HepG2 (cell line): ENCODE measurements around the gene TIGD6. TPM values are rescaled to one million over a fixed set of nuclear protein-coding genes. Genes with fewer than 3 reads are reported as not detected.

Experiments
- ATAC-seq: fragments of 200-7000 bp; cut with Tn5 transposase; 3 replicates; pipeline ENCODE4 v1.9.1; 2020; ENCODE audit warnings: mild to moderate bottlenecking, moderate library complexity
- BruUV-seq: library from RNA; stranded (reverse); fragments of 400-500 nt; replicated peaks from 2 replicates; lab custom pipeline; 2021; lab: Mats Ljungman, UMichigan
- CTCF ChIA-PET: fragments of 300-600 bp; formaldehyde crosslinking; extraction: SDS; loops from one replicate; lab custom pipeline; 2021; ENCODE audit warnings: low total read pairs, inconsistent platforms, low intra/inter-chr PET ratio; lab: Yijun Ruan, JAX
- POLR2A ChIA-PET: fragments of 350-600 bp; sonication (Branson Sonifier 250); formaldehyde crosslinking; loops from one replicate; lab custom pipeline; 2020; ENCODE audit warnings: antibody characterized with exemption, inconsistent platforms; lab: Yijun Ruan, JAX
- DNase-seq: peaks from one replicate; pipeline ENCODE4 v3.0.0-alpha.2; 2015; ENCODE audit warnings: low spot score
- FAIRE-seq: peaks from 3 replicates; lab custom pipeline; 2011; peaks lifted over from hg19 to GRCh38; lab: Jason Lieb, UNC
- H2AFZ ChIP-seq: one replicate; pipeline ENCODE4 v1.6.1; 2011; ENCODE audit warnings: low read length, inconsistent platforms
- H3K27ac ChIP-seq: fragments of 300-600 bp; 3 replicates; pipeline ENCODE4 v1.8.0; 2011; ENCODE audit warnings: mixed run types, mild to moderate bottlenecking, mixed read lengths, low read length, inconsistent platforms; ENCODE audit not compliant: insufficient read depth; ENCODE audit errors: extremely low read length
- H3K27me3 ChIP-seq, 2 experiments: fragments of 200-600 bp in 1 of 2; 2 replicates in 1 of 2; 3 replicates in 1 of 2; pipeline versions ENCODE4 v1.6.0 to v1.8.0; 2011; ENCODE audit warnings: low read length in 2 of 2, mild to moderate bottlenecking in 2 of 2, moderate library complexity in 2 of 2, inconsistent platforms in 1 of 2; ENCODE audit not compliant: insufficient read depth in 2 of 2, control insufficient read depth in 1 of 2
- H3K36me3 ChIP-seq, 2 experiments: fragments of 200-600 bp in 1 of 2; replicated peaks in 1 of 2; 2 replicates in 1 of 2; 3 replicates in 1 of 2; pipeline versions ENCODE4 v1.5.1 to v1.8.0; 2011; ENCODE audit warnings: low read length in 2 of 2, inconsistent platforms in 1 of 2; ENCODE audit not compliant: insufficient read depth in 2 of 2, control insufficient read depth in 1 of 2
- H3K4me1 ChIP-seq: 2 replicates; pipeline ENCODE4 v1.5.1; 2012; ENCODE audit warnings: low read length, inconsistent platforms; ENCODE audit not compliant: insufficient read depth
- H3K4me2 ChIP-seq: 2 replicates; pipeline ENCODE4 v1.6.0; 2011; ENCODE audit warnings: low read depth, low read length, inconsistent platforms
- H3K4me3 ChIP-seq, 3 experiments: fragments of 200-600 bp in 1 of 3; sonication (generic), shearing (Covaris generic) in 1 of 3; replicated peaks in 1 of 3; 2 replicates each; pipeline ENCODE4 v1.5.1; 2011 to 2016; ENCODE audit warnings: low read length in 3 of 3, inconsistent platforms in 2 of 3, low read depth in 2 of 3, mild to moderate bottlenecking in 2 of 3, control low read depth in 1 of 3, mixed read lengths in 1 of 3; ENCODE audit not compliant: insufficient read depth in 1 of 3
- H3K79me2 ChIP-seq: one replicate; pipeline ENCODE4 v1.6.1; 2011; ENCODE audit warnings: low read length, inconsistent platforms; ENCODE audit not compliant: insufficient read depth
- H3K9ac ChIP-seq: 2 replicates; pipeline ENCODE4 v1.6.0; 2011; ENCODE audit warnings: mild to moderate bottlenecking, low read depth, low read length, inconsistent platforms; ENCODE audit not compliant: insufficient read depth
- H3K9me3 ChIP-seq: 2 replicates; pipeline ENCODE4 v1.5.1; 2012; ENCODE audit warnings: mild to moderate bottlenecking, low read length
- H4K20me1 ChIP-seq: 2 replicates; pipeline ENCODE4 v1.6.0; 2011; ENCODE audit warnings: inconsistent platforms, mild to moderate bottlenecking, low read length, moderate library complexity; ENCODE audit not compliant: insufficient read depth
- CHCHD3 ChIP-seq: sonication (generic); formaldehyde crosslinking; IDR thresholded peaks from 2 replicates; pipeline ENCODE4 v1.8.0; 2022; ENCODE audit warnings: mild to moderate bottlenecking, missing genetic modification reagents, moderate library complexity
- KAT2B ChIP-seq: fragments of 150-350 bp; IDR thresholded peaks from 2 replicates; pipeline ENCODE4 v1.6.1; 2014; ENCODE audit warnings: low read depth, low read length, borderline replicate concordance
- KLF9 ChIP-seq: IDR thresholded peaks from 2 replicates; pipeline ENCODE4 v1.6.1; 2016; ENCODE audit warnings: low read depth
- KMT2A ChIP-seq: sonication (generic); formaldehyde crosslinking; IDR thresholded peaks from 2 replicates; pipeline ENCODE4 v1.4.0; 2020; ENCODE audit warnings: missing genetic modification reagents
- MEIS2 ChIP-seq: sonication (generic); formaldehyde crosslinking; IDR thresholded peaks from 2 replicates; pipeline ENCODE4 v1.9.0; 2021; ENCODE audit warnings: mild to moderate bottlenecking, missing genetic modification reagents
- NFKB2 ChIP-seq: sonication (generic); formaldehyde crosslinking; IDR thresholded peaks from 2 replicates; pipeline ENCODE4 v1.4.0; 2020; ENCODE audit warnings: missing genetic modification reagents, borderline replicate concordance
- NPAS2 ChIP-seq: sonication (generic); formaldehyde crosslinking; IDR thresholded peaks from 2 replicates; pipeline ENCODE4 v1.8.0; 2022; ENCODE audit warnings: mild to moderate bottlenecking, missing genetic modification reagents, borderline replicate concordance
- RBFOX2 ChIP-seq: fragments of 200-400 bp; formaldehyde crosslinking; IDR thresholded peaks from 2 replicates; pipeline ENCODE4 v1.6.1; 2017; ENCODE audit warnings: low read depth, mild to moderate bottlenecking, low read length
- SAFB2 ChIP-seq: sonication (generic); formaldehyde crosslinking; IDR thresholded peaks from 2 replicates; pipeline ENCODE4 v1.5.1; 2020; ENCODE audit warnings: missing genetic modification reagents, low read depth, mild to moderate bottlenecking, borderline replicate concordance
- SMAD1 ChIP-seq: sonication (generic); formaldehyde crosslinking; IDR thresholded peaks from 2 replicates; pipeline ENCODE4 v1.4.0; 2020; ENCODE audit warnings: missing genetic modification reagents, low read depth, mild to moderate bottlenecking, borderline replicate concordance
- TSC22D2 ChIP-seq: sonication (generic); formaldehyde crosslinking; IDR thresholded peaks from 2 replicates; pipeline ENCODE4 v1.5.1; 2020; ENCODE audit warnings: missing genetic modification reagents, mild to moderate bottlenecking, borderline replicate concordance
- ZFP90 ChIP-seq: sonication (generic); formaldehyde crosslinking; IDR thresholded peaks from 2 replicates; pipeline ENCODE4 v1.8.0; 2022; ENCODE audit warnings: missing genetic modification reagents, mild to moderate bottlenecking, inconsistent platforms, borderline replicate concordance
- ZNF180 ChIP-seq: sonication (generic); formaldehyde crosslinking; IDR thresholded peaks from 2 replicates; pipeline ENCODE4 v1.4.0; 2020; ENCODE audit warnings: low read depth, missing genetic modification reagents, borderline replicate concordance
- ZNF256 ChIP-seq: sonication (generic); formaldehyde crosslinking; conservative IDR thresholded peaks from 2 replicates; pipeline ENCODE4 v1.4.0; 2020; ENCODE audit warnings: missing genetic modification reagents
- ZNF34 ChIP-seq: sonication (generic); formaldehyde crosslinking; IDR thresholded peaks from 2 replicates; pipeline ENCODE4 v1.4.0; 2020; ENCODE audit warnings: mild to moderate bottlenecking, missing genetic modification reagents, borderline replicate concordance
- ZZZ3 ChIP-seq: sonication (generic); formaldehyde crosslinking; IDR thresholded peaks from 2 replicates; pipeline ENCODE4 v1.4.0; 2020; ENCODE audit warnings: missing genetic modification reagents, mild to moderate bottlenecking, borderline replicate concordance
- WGBS: methylation state at CpG from one replicate; pipeline ENCODE4 v1.1.6; 2017; ENCODE audit warnings: low lambda C conversion rate; 5-methylcytosine and 5-hydroxymethylcytosine counted together
- in situ Hi-C: cut with HindIII; loops from 2 replicates; pipeline ENCODE4 v1.10.0; 2017; ENCODE audit warnings: low pct_unique_long_range_greater_than_20kb; ENCODE audit not compliant: extremely low pct_ligation_motif_present
- intact Hi-C: fragments of 100-400 bp; cut with micrococcal nuclease; formaldehyde crosslinking; loops from one replicate; pipeline ENCODE4 v1.10.0; 2022; ENCODE audit not compliant: unreplicated experiment
- polyA plus RNA-seq, 8 experiments: library from polyadenylated mRNA; depleted of rRNA in 3 of 8; stranded (reverse) in 7 of 8; unstranded in 1 of 8; fragments of >200 nt; fragmentation: Illumina TruSeq in 4 of 8; extraction: Trizol in 4 of 8; gene quantifications; 2 replicates each; pipeline versions ENCODE4 v1.2.1 to v1.2.3, GENCODE V29; 2011 to 2016; ENCODE audit warnings: low read depth in 4 of 8, missing spikeins in 1 of 8, mixed read lengths in 1 of 8; ENCODE audit not compliant: insufficient read depth in 1 of 8
- total RNA-seq, 5 experiments: library from RNA; depleted of rRNA; stranded (reverse); fragments of >200 nt; fragmentation: Illumina TruSeq; extraction: Trizol; gene quantifications; 2 replicates each; pipeline ENCODE4 v1.2.3, GENCODE V29; 2016; ENCODE audit warnings: low read depth in 1 of 5
- TF ChIP-seq, protein P1 (sequence below): sonication (generic); formaldehyde crosslinking; IDR thresholded peaks from 2 replicates; pipeline ENCODE4 v1.4.0; 2020; ENCODE audit warnings: missing genetic modification reagents
- TF ChIP-seq, protein P2 (sequence below): sonication (generic); formaldehyde crosslinking; IDR thresholded peaks from 2 replicates; pipeline ENCODE4 v1.8.1; 2023; ENCODE audit warnings: mild to moderate bottlenecking, missing genetic modification reagents

Gene TIGD6
- total and polyA plus RNA-seq, 2 of the 13 experiments (the other 11 are each of a cell fraction or from before 2014, with no cell fraction given) = 2.1 to 2.9 TPM

DNA sequence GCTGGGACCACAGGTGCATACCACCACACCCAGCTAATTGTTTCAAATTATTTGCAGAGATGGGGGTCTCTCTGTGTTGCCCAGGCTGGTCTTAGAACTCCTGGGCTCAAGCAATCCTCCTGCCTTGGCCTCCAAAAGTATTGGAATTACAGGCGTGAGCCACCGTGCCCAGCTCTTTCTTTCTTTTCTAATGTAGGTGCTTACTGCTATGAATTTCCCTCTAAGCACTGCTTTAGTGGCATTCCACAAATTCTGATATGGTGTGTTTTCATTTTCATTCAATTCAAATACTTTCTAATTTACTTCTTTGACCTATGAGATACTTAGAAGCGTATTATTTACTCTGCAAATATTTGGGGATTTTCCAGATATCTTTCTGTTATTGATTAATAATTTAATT is 15.0 kb upstream of the TIGD6 start:
- Histone ChIP-seq H3K9ac (no peak overlapping the region), H3K9me3 (peaks cover 8% of the 10 kb centered on the region; the same call in 1 of the 2 replicates), H3K27ac (no peak overlapping the region), H3K4me2 (no peak overlapping the region), H3K27me3 (no peaks in the 10 kb centered on the region), H3K4me1 (peaks cover 10% of the 10 kb centered on the region), H2AFZ (no peak overlapping the region), H3K36me3 (peaks cover 36 to 87% of the 10 kb centered on the region in 2 experiments), H3K79me2 (peaks cover 4% of the 10 kb centered on the region), H3K4me3 (no peak overlapping the region), H4K20me1 (no peaks in the 10 kb centered on the region)
- DNase-seq (no peak), ATAC-seq (no peak), FAIRE-seq (no peak)
- in situ Hi-C loops = no loop called here
- intact Hi-C loops = no loop called here
- TF ChIP-seq MEIS2 (CRISPR knock-in tag) = no peak
- peak; percentile 99 for TF ChIP-seq ZFP90
- no peak for TF ChIP-seq SAFB2
- no peak for TF ChIP-seq RBFOX2
- no peak for TF ChIP-seq ZNF180
- ChIA-PET POLR2A (interaction anchor here (1.2 kb wide), 1 partner anchor 11 kb away, joined by 3 read pairs; no protein-coding TSS in a partner anchor), CTCF (no interaction called here)
- BruUV-seq = no TSS peak
- WGBS = 97% methylated on average over 3 of the region's 3 CpGs

DNA sequence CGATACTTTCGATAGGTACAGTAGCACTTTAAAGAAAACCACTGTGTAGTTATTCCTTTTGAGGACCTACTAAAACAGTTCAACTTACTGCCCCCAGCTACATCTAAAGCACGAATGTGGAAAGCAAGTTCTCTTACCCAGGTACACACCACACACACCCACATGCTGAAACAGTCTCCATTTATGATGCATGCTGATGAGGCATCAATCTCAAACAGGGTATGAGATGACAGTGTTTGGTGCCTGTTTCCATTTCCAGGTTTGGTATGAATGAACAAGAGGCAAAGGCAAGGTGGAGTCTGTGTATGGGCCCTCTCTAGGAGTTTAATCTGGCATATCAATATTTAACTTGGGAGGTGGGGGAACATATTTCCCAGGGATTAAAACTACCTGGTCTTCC is 14.0 kb upstream of the TIGD6 start:
- CTCF ChIA-PET = no interaction called here
- TF ChIP-seq NFKB2 = no peak
- TF ChIP-seq, protein P1, sequence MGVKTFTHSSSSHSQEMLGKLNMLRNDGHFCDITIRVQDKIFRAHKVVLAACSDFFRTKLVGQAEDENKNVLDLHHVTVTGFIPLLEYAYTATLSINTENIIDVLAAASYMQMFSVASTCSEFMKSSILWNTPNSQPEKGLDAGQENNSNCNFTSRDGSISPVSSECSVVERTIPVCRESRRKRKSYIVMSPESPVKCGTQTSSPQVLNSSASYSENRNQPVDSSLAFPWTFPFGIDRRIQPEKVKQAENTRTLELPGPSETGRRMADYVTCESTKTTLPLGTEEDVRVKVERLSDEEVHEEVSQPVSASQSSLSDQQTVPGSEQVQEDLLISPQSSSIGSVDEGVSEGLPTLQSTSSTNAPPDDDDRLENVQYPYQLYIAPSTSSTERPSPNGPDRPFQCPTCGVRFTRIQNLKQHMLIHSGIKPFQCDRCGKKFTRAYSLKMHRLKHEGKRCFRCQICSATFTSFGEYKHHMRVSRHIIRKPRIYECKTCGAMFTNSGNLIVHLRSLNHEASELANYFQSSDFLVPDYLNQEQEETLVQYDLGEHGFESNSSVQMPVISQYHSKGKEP (CRISPR knock-in tag) = no peak
- TF ChIP-seq, protein P2, sequence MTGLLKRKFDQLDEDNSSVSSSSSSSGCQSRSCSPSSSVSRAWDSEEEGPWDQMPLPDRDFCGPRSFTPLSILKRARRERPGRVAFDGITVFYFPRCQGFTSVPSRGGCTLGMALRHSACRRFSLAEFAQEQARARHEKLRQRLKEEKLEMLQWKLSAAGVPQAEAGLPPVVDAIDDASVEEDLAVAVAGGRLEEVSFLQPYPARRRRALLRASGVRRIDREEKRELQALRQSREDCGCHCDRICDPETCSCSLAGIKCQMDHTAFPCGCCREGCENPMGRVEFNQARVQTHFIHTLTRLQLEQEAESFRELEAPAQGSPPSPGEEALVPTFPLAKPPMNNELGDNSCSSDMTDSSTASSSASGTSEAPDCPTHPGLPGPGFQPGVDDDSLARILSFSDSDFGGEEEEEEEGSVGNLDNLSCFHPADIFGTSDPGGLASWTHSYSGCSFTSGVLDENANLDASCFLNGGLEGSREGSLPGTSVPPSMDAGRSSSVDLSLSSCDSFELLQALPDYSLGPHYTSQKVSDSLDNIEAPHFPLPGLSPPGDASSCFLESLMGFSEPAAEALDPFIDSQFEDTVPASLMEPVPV (CRISPR knock-in tag) = no peak
- no peak for TF ChIP-seq ZNF34 (CRISPR knock-in tag)
- no peak for TF ChIP-seq CHCHD3 (CRISPR knock-in tag)
- TF ChIP-seq TSC22D2 (CRISPR knock-in tag) = no peak
- no peak for TF ChIP-seq NPAS2 (CRISPR knock-in tag)
- no peak for TF ChIP-seq SMAD1
- TF ChIP-seq ZZZ3 (CRISPR knock-in tag) = no peak
- no peak for TF ChIP-seq ZNF256
- no peak for TF ChIP-seq KAT2B
- TF ChIP-seq KMT2A (CRISPR knock-in tag) = no peak
- TF ChIP-seq KLF9 = no peak

More for the DNA sequence above, 14.0 kb upstream of the TIGD6 start:
- in situ Hi-C loops (no loop called here), intact Hi-C loops (no loop called here)
- Histone ChIP-seq H3K9me3 (peaks cover 8% of the 10 kb centered on the region; the same call in 1 of the 2 replicates), H3K36me3 (peaks cover 44 to 87% of the 10 kb centered on the region in 2 experiments), H3K27me3 (no peaks in the 10 kb centered on the region), H3K4me3 (no peak overlapping the region), H3K9ac (no peak overlapping the region), H3K79me2 (peaks cover 4% of the 10 kb centered on the region), H2AFZ (no peak overlapping the region), H4K20me1 (no peaks in the 10 kb centered on the region), H3K4me1 (peaks cover 10% of the 10 kb centered on the region), H3K4me2 (no peak overlapping the region), H3K27ac (no peak overlapping the region)
- POLR2A ChIA-PET = interaction anchor here (1.2 kb wide), 1 partner anchor 12 kb away, joined by 3 read pairs; no protein-coding TSS in a partner anchor
- ATAC-seq (no peak), FAIRE-seq (no peak), DNase-seq (no peak)
- BruUV-seq = no TSS peak
- 95% methylated on average over 3 of the region's 3 CpGs for WGBS
